GM18505 (cell line): ENCODE data around the gene PODN.

Experiments
- ATAC-seq: cut with Tn5 transposase; IDR thresholded peaks from one replicate; pipeline ENCODE4 v1.9.1; 2021; ENCODE audit not compliant: unreplicated experiment
- POLR2A ChIP-seq: IDR thresholded peaks from 4 replicates; pipeline ENCODE4 v1.6.1; 2011; ENCODE audit warnings: borderline replicate concordance; ENCODE audit not compliant: insufficient read depth, insufficient read length; ENCODE audit errors: extremely low read depth

Gene PODN

DNA sequence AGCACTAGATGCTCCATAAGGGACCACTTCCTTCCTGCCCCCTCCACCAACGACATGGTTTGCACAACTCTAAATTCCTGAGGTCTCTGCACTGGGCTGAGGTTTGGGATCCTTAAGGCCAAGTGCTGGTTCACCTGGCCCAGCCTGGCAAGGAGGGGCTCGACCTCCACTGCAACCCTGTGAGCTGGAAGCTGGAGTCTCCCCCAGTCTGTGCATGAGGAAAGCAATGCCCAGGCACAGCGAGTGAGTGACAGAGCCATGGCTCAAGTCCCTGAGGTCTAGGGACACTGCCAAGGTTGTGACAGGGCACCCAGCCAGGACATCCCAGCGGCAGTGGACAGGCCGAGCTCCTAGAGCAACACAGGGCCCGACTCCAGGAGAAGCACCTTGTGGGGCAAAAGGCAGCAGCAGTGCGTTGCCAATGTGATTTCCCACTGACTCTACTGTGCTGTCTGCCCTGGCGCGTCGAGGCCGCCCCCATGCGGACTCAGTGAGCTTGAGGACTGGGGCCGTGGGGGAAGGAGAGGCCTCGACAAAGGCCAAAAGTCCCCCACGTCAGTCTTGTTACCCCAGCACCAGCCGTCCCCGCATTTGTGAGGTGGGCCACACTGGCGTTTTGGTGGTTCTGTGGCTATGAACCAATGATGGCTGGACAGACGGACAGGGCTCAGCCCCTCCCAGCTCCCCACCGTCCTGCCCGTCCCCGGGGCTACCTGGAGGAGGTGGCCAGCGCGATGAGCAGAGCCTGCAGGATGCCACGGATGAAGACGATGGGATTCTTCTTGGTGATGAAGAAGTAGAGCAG, 30.0 kb downstream of the PODN start:
- TF ChIP-seq POLR2A = no peak
- ATAC-seq = no peak

DNA sequence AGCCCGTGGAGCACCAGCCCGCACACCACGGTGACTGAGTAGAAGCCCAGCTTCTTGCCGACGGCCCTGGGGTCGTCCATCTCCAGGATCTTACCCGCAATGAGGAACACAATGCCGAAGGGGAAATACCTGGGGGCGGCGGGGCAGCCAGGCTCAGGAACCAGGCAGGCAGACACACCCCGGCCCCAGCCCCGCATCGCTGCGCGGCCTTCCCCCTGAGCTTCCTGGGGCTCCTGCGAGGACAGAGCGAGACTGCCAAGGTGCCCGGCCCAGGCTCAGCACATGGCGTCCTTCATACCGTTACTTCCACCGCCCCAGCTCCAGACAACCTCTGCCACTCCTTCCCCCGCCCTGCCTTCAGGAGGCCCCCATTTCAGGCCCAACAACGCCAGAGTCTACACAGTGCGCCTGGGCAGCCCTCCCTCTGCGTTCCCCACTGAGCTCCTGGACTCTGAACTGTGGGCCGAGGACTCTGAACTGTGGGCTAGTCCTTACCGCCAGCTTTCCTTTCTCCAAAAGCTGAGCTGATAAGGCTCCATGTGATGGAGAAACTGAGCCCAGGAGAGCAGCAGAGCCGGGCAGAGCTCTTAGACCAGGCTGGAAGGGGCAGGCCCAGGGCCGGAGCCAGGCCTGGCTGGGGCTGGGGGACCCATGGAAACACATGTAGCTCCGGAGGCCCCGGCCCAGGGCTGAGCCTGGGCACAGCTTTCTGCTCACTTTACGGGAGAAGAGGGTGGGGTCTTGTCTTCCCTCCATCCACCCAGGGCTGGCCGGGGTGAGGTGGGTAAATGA, 30.8 kb downstream of the PODN start:
- no peak for ATAC-seq
- no peak for TF ChIP-seq POLR2A

DNA sequence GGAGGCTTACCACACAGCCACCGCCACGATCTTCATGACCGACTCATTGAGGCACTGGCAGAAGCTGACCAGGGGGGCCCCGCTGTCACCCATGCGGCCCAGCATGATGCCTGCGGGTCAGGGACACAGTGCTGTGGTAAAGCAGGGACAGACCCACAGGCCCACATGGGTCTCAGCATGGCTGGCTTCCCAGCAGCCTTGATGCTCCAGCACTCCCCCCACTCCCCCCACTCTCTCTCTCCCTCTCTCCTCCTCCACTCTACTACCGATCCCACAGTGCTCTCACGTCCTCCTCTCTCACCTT, 31.4 kb downstream of the PODN start:
- TF ChIP-seq POLR2A = no peak
- no peak for ATAC-seq

DNA sequence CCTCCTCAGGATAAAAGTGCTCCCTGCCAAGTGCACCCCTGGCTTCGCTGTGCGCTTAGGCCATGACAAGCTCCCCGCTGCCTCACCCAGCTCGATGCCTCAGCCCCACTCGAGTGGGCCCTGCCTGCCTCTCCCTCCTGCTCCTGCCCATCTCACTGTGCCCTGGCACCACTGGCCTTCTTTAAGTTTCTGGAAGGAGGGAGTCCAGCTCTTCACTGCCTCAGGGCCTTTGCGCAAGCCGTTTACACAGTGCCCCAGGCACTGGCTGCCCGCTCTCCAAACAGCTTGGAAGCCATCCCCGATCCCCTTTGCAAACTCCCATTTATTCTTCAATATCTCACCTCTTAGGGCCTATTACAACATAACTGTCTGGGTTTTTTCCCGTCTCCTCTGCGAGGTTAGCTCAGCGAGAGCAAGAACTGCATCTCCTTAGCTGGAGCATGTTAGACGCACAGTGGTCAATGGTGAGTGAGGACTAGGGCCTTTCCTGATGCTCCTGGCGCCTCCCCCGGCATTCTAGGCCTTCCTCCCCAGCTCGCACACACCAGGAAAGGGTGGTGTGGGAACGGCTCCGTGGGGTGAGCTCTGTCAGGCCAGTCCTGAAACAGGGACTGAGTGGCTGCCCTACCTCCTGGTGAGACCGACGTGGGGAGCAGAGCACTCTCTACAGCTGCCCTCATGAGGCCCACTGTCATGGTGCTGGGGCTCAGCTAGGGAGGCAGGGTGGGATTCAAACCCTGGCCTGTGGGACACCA, 31.9 kb downstream of the PODN start:
- no peak for TF ChIP-seq POLR2A
- ATAC-seq = no peak

DNA sequence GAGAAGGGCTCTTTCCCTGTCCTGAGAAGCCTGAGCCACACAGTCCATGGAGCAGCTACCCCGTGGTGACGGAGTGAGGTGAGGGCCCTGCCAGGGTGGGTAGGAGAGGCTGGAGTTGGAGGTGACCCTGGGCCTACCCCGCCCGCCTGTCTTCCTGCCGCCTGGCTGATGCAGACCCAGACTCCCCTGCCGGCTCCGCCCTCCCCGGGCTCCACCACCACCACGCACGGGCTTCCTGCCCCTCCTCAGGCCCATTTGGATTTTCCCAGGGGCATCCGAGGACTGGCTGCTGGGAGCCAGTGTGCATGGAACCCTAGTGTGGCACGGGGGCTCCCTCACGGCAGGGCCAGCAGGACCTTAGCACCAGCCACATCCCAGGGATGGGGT, 32.5 kb downstream of the PODN start:
- no peak for TF ChIP-seq POLR2A
- no peak for ATAC-seq

DNA sequence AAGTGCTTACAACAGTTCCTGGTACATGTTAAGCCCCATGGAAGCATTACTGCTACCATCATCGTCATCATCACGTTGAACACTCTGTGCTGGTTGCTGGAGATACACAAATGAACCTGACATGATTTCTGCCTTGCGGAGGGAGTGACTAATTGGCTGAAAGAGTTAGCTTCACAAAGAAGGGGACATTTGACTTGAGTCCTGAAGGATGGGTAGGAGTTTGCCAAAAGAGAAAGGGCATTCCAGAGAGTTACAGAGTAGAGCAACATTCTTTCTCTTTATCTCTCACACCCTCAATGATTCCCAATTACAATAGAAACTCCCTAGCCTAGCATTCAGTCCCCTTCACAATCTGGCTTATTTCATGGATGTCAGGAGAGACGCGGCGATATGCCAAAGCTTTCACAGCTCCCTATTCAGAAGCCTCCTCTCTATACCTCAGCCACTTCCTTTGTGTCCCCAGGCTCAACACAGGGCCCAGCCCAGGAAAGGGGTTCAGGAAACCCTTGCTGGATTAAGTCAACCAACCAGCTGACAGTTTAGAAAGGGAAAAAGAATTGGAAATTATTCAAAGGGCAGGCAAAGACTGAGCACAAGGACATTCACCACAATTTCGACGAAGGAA, 42.4 kb downstream of the PODN start:
- ATAC-seq = no peak
- no peak for TF ChIP-seq POLR2A

DNA sequence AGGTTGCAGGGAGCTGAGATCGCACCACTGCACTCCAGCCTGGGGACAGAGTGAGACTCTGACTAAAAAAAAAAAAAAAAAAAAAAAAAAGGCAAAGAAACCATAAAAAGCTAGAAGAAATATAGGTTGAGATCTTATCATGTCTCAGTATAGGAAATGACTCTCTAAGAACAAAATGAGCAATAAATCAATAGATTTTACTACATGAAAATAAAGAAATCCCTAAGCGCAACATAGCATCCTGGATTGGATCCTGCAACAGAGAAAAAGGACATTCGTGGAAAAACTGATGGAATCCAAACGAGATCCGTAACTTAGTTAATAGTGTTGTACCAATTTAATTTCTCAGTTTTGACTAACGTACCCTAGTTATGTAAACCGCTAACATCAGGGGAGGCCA, 45.1 kb downstream of the PODN start:
- no peak for TF ChIP-seq POLR2A
- no peak for ATAC-seq

DNA sequence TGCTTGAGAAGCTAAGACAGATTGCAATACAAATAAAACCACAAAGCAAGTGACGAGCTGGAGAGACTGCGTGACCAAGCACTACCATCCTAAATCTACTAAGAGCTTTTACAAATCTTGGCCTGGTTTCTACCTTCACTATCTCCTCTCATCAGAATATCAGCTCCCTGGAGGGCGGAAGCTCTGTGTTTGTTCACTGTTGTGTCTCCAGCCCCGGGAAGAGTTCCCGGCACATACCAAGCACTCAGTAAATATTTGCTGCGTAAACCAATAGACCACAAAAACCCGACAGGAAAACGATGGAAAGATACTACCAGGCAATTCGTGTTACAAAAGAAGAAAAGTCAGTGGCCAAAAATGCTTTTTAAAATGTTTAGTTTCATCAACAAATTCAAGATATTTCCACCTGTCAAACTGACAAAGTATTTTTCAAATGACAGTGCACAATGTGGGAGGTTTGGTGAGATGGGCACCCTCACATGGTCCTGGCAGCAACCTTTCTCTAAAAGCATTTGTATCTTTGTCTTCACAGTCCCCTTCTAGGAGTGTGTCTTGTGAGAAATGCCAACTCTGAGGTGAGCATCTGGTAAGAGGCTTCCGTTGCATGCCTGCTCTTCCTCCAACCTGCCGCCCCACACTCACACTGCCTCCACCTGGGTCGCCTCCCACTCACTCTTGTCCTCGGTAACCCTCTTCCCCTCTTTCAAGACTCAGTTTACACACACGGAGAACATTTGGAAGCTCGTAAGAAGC, 45.7 kb downstream of the PODN start:
- no peak for TF ChIP-seq POLR2A
- no peak for ATAC-seq

DNA sequence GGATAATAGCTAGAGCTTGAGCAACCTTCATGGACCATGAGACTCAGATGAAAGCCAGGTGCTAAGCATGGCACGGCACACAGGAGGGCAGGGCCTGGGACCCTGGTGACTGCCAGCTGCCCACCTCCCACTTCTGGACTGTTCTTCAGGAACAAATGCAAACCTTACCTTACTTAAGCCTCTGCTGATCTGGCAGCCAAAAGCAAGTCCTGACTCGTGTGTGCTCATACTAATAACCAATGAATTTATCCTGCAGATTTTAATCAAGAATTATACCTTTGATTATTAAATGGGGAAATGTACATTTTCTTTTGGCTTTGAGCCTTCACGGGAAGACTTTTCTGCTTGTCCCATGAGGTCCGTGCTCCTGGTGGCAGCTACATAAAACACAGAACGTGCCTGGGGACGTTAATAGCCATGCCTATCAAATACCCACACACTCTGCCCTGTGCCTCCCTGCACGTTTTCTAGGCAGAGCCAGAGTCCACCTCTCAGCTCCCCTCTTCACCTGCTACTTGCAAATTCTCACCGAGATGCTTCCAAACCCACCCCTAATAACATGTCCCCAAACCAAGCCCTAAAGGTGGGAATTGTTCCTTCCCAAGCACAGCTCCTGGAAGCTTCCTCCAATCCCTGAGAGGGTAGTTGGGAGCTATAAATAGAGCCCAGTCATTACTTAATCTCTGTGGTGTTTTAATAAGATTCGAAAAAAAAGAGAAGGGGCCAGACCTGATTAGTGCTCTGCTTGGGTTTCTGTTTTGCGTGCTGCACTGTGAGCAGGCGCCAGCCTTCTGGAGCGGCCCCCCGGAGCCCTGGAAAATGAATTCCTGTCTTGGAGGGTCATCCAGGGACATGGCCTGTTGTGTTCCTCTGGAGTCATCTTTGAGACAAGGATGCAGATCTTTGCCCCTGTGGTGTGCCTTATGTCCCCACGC, 46.9 kb downstream of the PODN start:
- TF ChIP-seq POLR2A = no peak
- ATAC-seq = no peak

DNA sequence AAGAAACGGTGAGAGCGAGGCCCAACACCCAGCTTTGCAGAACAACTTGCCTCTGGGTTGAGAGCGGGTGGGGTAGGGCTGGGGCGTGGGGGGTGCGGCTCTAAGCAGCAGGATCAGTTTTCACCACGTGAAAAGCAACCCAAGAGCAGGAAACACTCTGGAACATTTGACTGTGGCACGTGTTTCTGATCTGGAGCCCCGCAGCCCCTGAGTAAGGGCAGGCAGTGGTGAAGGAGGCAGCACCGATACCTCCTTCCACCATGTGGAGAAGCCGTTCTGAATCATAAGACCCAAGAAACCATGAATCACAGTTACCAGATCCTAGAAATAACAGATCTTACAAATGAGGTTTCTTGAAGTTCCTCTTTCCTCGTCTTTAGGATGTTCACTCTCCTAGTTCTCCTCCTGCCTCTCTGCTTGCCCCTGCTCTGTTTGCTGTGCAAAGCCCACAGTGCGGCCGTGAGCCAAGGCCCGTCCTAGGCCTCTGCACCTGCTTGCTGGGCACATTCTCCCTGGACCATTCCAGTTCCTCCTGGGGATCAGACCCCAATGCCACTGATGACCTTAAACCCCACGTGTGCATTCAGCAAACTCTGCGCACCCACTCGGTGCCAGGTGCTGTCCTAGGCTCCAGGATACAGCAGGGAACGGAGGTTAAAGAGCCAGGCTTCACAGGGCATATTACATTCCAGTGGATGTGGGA, 48.5 kb downstream of the PODN start:
- TF ChIP-seq POLR2A = no peak
- no peak for ATAC-seq

DNA sequence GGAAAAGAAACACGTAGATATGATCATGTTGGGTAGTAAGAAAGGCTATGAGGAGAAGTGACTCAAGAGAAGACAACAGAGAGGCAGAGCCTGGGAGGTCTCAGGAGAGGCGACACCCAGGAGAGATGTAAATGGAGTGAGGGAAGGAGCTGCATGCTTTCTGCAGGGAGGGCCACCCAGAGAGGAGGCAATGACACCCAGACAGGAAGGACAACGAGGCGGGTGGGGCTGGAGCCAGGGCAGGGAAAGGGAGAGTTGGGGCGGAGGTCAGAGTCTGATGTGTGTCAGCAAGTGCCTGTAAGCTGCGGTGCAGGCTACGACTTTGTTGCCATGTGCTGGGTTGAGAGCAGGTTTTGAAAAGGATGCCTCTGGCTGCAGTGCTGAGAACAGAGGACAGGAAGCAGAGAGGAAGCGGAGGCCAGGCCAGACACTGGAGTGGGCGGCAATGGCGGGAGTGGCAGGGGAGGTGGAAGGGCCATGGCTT, 49.1 kb downstream of the PODN start:
- ATAC-seq = no peak
- TF ChIP-seq POLR2A = no peak
